HG03378 (cell line): ENCODE data around the gene CRIP1.

Experiments
- ATAC-seq: cut with Tn5 transposase; IDR thresholded peaks from one replicate; pipeline ENCODE4 v1.9.1; 2021; ENCODE audit warnings: mild to moderate bottlenecking, moderate library complexity; ENCODE audit not compliant: unreplicated experiment

The CRIP1 gene

DNA sequence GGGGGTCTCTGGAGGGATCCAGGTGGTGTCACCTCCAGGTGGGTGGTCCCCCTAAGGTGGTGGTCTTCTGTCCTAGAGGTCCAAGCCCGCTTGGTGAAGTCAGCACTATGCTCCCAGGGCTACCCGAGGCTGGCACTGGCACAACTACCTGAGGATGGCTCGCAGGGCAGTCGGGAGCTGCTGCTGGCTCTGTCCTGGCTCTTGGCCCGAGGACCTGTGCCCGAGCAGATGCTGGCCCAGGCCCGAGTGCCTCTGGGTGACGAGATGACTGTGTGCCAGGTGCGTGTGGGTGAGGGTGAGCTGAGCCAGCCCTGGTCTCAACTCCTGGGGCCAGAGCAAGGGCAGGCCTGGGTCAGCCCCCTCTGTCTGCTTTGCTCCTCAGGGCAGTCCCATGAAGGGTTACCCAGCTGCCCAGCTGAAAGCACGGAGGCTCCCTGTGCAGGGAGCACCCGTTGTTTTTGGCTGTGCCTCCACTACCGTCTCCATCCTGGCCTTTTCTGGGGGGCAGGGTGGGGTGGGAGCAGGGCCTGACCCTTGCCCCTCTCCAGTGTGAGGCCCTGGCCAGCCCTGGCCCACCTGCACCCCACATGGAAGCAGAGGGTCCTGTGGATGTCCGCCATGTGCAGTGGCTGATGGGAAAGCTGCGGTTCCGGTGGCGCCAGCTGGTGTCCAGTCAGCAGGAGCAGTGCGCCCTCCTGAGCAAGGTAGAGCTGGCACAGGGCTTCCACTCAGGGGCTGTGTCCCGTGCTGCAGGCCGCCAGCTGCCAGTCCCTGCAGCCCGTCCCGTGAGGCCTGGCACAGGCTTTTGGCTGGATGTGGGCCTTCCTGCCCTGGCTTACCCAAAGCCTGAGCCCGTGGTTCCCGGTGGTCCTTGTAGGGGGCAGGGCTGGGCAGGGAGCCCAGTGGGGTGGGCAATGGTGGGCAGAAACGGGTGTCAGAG, 5.6 kb downstream of the CRIP1 start:
- ATAC-seq, result no peak

DNA sequence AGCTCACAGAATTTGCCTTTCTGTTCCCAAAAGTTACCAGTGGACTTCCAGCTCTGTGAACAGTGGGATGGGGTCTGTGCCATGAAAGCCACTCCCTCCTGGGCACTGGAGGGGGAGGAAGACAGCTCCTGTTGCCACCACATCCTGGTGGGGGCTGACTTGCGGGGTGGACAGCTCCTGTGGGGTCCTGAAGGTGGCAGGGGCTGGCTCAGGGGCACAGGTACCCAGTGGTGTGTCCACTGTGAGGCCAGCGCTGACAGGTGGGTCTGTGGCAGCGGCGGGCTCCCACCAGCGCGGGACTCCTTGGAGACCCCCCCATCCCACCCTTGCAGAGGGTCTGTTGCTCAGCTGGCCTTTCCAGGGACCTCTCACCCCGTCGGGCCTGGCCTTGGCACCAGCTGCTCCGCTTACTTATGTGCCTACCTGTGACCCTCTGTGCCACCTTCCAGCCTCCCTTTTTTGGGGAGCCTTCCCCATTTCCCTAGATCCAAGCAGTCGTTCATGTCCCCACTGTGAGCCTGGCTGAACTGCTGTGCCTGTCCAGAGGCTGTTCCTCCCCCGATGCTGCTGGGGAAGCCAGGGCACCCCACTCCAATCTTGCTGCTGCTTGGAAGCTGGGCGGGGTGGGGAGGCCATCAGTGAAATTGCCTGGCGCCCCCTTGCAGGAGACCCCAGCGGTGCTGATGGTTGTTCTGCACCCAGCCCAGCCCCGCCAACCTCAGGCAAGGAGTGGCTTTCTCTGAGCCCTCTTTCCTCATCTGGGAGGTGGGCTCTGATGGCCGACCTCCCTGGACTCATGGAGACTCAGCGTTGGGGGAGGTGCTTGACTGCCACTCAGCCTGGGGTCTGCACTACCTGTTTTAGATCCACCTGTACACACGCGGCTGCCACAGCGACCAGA, 6.5 kb downstream of the CRIP1 start:
- ATAC-seq, result no peak

DNA sequence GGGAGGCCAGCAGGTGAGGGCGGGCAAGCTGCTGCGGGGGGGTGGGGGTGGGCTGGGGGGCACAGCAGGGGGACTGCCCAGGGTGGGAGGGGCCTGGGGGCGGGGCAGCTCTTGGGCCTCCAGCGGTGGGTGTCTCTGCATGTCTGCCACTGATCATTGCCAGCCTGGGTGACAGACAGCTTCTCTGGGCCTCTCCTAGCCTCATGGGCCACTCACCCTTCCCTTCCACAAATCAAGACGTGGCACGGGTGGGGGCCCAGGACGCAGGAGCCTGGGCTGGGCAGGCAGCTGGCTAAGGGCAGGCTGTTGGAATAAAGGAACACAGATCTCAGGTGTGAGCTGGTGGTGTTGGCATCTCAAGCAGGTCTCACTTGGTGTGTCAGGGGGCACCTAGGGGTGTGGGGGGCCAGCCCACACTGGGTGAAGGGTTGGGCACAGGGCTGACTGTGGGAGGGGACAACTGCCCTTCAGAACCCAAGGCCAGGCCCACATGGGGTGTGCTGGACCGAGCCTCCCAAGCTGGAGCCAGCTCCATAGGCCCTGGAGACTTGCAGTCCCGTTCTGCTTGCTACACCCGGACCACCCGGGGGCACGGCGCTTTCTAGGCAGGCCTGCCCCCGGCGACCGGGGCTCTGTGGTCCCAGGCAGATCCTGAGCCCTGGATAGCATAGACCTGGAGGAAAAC, 7.4 kb downstream of the CRIP1 start:
- no peak for ATAC-seq

DNA sequence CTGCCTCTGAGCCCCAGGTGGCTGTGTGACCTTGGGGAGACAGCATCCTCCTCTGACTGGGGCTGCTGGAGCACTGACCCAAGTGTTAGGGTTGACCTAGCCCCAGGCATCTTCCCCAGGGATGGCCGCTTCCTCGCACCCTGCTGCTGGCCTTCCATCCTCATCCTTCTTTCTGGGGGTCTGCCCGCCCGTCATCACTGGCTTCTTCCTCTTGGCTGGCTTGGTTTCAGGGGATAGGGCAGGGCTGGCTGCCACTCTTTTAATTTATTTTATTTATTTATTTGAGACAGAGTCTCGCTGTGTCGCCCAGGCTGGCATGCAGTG, 7.9 kb downstream of the CRIP1 start:
- no peak for ATAC-seq

DNA sequence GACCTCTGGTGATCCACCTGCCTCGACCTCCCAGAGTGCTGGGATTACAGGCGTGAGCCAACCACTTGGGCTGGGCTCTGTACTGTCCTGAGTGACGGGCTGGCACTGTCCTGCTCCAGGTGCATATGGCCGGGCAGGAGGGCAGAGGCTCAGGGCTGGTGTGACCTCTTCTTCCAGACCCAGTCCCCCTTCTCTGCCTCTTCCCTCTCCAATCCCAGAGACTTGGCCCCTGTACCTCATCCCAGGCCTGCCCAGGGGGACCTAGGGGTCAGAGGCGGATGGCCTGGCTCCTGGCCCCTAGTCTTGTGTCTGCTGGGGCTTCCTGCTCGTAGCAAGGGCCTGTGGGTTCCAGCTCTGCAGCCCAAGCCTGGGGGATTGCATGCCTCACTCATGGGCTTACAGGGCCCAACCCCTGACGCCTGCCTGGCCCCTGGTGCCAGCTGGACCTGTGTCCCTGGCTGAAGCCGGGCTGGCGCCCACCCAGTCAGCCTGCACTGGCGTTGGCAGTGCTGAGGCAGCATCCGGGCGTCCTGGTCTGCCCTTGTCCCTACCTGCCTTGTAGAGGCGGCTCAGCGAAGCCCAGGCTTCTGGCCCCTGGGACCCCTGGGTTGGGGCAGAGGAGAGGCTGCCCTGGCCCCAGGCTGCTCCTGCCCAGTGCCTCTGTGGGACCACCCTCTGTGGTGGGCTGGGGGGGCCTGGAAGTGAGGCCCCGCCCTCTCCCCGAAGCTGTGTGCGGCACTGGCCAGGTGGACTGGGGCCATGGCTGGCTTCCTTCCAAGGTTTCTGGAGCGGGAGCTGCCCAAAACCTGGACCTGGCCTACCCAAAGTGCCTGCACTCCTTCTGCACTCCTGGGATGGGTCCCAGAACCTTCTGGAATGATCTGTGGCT, 8.7 kb downstream of the CRIP1 start:
- no peak for ATAC-seq

DNA sequence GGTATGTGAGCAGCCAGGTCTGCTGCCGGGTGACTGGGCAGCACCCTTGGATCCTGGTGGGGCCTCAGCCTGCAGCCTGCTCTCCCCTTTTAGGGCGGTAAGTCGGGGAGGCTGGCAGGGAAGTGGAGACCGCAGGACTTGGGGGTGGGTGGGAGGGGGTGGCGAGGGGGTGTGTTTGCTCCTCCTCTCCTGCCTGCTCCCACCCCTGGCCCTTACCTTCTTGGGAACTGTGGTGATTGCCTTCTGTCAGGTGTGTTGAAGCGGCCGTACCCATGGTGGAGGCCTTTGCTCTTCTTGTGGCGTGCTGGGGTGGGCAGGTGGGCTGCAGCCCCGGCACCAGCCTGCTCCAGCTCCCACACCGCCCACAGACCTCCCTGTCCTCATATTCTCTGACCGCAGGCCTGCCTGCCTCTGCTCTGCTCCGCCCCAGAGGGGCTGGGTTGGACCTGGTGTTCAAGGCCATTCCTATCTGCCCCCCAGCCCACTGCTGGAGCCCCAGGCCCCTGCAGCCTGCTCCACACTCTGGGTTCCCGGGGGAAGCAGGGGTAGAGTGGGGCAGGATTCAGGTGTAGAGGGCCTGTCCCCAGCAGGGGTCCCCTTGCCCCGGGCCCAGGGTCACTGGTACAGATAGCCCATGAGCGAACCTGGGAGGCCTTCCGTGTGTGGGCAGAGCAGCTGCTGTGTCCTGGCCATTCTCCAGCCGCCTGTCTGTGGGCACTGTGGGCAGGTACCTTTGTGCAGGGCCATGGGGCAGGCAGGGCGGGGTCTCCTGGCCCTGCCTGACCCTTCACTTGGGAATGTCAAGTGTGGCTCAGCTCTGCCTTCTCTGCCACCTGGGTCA, 9.5 kb downstream of the CRIP1 start:
- no peak for ATAC-seq

DNA sequence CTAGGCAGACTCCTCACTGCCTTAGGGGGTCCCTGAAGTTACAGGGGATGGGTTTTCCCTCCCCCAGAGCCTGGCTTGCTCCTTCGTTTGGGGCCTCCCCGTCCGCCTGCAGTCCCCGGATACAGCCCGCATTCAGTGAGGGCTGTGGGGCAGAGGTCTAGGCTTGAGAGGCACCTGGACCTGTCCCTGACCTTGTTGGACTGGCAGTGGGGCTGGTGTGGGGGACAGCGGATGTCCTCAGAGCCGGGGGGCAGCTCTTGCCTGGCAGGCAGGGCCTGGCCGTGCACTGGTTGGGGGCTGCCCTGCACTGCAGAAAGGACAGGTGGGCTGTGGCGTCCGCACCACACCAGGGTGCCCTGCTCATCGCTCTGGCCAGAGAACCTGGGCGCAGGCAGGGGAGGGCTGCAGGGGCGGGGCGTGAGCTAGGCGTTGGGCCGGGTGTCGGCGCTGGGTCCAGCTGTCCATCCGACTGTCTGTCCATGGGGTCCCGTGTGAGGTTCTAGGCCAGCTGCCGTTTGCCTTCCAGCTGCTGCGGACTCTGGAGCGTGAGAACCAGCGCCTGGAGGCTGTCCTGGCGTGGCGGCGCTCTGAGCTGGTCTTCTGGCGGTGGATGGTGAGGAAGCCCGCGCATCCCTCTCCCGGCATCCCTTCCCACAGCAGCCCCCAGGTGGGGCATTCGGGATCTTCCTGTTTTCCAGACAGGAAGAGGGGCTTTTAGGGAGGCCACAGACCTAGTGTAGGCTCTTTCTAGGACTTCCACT, 10.3 kb downstream of the CRIP1 start:
- ATAC-seq, result no peak

DNA sequence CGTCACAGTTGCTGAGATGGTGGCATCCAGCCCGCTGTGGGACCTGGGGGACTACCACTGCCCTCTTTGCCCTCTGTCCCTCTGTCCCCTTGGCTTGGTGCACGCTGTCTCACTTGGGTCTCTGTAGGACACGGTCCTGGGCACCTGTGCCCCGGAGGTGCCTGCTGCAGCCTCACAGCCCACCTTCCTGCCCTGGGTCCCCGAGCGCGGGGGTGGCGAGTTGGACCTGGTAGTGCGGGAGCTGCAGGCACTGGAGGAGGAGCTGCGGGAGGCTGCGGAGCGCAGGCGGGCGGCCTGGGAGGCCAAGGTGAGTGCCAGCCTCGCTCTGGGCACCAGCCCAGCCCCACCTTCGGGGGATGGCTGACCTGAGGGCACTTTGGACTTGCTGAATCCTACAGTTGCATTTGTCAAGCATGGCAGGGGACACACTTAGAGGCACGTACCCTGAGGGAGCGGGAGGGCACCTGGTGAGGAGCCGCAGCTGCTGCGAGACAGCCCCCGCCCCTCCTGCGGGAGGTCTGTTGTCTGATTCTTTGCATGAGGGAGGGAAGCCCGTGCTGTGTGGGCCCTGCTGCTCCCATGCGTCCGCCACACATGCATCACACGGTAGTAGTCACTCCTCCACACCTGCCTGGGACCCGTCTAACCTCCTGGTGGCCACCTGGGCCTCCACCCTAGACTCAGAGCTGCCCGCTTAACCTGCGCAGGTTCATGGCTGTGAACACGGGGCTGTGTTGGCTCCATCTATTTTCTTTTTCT, 11.2 kb downstream of the CRIP1 start:
- ATAC-seq, result no peak

DNA sequence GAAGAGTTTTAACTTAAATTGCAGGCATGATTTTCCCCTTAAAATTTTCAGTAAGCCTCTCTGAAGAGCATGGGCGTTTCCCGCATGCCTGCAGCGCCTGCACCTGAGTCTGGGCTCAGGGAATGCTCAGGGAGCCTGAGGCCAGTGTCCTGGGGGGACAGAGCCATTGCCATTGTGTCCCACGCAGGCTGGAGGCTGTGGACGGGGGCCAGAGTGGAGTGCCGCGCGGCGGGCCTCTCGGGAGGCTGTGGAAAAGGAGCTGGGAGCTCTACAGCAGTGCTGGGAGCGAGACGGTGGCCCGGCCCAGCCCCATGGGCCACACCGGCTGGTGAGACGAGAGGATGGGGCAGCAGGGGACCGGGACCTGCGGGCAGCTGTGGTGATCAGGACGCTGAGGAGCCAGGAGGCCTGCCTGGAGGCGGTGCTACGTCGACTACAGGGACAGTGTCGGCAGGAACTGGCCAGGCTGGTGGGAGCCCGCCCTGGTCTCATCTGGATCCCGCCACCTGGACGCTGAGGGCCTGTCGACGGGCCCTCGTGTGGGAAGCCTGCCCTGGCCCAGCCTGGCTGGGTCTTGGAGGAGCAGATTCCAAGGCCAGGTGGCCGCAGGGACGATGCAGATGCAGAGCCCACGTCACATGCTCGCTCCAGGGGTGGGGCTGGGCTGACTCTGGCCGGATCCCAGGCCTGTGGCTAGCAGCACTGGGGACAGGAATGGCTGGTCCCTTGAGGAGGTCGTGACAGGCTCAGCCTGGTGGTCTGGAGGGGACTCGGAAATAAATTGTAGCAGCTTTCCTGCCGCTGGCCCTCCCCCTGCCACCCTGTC, 12.0 kb downstream of the CRIP1 start:
- no peak for ATAC-seq

DNA sequence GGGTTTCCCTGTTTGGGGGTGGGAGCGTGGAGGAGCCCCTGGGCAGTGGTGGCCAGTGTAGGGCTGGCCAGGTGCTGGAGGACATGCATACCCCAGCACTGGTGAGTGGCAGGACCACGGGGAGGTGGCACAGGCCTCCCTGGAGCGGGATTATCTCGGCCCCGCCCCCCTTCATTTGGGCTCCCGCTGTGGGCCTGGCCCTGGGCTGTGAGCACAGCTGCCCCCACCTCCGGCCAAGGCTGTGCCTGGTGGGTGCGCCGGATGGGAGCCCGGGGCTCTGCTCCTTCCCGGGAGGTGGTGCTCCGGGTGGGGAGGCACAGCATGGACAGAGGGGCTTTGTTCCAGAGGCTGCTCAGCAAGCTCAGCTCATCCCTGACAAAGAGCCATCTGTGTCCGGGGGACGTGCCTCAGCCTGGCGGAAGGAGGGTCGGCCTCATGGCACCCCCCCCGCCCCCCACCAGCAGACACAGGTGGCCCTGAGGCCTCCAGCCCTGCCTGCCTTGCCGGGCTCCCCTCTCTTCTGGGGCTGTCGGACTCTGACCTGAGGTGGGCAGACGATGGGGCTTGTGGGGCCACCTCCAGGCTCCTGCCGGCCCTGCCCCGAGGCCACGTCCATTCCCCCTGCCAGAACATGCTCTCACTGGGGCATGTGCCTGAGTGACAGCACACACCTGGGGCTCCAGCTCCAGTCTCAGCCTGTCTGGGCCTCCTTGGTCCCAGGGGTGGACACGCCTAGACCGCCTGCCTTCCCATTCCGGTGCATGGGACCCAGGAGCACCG, 12.8 kb downstream of the CRIP1 start:
- no peak for ATAC-seq

DNA sequence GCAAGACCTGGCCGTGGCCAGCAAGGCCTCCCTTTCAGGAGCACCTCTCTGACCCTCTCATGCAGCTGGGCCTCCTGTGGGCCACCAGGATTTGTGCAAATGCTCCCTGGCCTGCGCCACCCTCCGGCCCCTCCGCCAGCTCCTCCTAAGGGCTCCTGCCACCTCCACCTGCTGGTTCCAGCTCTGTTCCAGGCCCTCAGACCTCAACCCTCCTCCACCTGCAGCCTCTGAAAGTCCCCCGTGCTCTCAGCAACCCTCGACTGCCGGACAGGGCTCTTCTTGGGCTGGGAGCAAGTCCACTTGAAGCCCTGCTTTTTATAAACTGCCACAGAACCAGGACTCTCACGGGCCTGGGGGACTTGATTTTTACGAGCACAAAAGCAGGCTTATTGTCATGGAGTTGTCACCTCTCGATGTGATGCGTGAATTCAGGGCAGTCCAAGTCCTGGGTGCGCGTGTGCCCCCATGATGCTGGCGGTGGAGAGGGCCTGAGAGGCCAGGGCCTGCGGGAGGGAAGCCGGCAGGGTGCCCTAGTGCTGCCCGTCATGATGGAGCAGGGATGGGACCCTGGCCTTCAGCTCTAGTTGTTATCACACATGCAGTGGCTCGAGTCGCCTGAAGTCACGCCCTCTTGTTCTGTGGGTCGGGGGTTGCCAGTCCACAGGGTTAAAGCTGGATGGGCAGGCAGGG, 13.5 kb downstream of the CRIP1 start:
- no peak for ATAC-seq

DNA sequence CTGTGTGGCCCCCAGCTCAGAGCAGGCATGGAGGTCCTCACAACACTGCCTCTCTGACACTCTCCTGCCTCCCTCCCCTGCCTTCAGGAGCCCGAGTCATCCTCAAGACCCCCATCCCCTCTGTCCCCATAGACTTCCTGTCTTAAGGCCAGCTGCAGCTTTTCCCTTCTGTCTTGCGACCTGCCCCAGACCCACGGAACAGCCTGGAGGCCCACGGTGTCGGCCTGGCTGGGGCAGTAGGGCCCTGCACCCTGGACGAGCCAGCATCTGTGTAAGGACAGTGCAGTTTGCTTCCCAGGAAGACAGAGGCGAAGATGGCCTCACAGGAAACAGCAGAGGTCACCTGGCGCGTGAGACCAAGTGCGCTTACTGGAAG, 14.0 kb downstream of the CRIP1 start:
- ATAC-seq, result no peak

DNA sequence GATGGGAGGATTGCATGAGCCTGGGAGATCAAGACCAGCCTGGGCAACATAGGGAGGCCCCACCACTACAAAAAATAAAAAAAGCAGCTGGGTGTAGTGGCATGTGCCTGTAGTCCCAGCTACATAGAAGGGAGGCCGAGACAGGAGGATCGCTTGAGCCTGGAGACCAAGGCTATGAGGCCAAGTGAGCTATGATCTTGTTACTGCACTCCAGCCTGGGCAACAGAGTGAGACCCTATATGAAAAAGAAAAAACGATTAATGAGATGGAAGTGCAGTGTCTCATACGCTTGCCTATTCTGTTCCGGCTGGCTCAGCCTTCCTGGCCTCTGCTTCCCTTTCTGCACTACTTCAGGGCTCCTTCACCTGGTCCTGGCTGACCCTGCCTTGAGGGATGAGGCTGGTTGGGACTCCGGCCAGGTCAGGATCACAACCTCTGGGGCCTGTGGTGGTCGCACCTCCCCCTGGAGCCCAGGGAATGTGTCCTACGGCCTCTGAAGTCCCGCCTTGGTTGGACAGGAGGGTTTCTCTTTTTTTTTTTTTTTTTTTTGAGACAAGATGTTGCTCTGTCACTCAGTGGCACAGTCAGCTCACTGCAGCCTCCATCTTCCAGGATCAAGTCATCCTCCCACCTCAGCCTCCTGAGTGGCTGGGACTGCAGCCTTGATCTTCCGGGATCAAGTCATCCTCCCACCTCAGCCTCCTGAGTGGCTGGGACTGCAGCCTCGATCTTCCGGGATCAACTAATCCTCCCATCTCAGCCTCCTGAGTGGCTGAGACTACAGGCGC, 15.0 kb downstream of the CRIP1 start:
- no peak for ATAC-seq

DNA sequence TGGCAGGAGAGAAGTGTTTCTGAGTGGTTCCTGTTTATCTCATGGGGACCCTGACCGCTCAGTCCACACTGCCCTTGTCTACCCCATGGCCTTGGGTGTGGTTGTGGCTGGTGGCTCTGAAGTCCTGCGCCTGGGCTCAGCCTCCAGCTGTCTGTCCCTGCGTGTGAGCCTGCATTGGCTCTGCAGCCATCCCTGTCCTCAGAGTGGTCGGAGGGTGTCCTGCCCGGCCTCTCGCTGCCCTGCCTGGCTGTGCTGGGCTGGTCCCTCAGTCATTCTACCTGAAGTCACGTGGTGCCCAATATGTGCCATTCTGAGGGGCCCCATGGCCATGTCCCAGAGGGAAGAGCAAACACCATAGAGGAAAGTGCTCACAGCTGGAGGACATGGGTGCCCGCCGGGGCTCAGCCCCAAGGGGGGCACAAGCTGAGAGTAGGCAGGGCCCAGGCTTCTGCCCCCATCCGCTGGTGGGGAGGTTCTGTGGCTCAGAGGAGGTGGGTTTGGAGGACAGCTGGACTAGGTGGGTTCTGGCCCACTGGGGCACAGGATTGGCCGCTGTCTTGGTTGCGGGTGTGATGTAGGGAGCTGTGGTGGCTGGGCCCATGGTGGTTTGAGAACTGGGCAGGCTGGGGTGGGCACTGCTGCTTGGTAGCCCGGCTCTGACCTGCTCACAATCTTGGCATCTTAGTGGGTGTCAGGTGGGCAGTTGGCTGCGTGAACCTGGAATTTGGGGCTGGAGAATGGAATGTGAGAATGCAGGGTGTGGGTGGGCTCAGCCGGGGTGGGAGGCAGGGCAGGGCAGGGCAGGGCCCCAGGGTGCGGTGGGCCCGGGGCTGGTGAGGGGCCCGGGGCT, 16.0 kb downstream of the CRIP1 start:
- ATAC-seq, result no peak
